Esophagus squamous epithelium (tissue), 5 donors: Measurements from ENCODE around the gene ANKMY2. TPM values are rescaled to one million over a fixed set of nuclear protein-coding genes. Genes with fewer than 3 reads are reported as not detected.

Experiments used
- DNase-seq: peaks from one replicate; lab custom pipeline; 2025; lab: John Stamatoyannopoulos, UW
- H3K27ac ChIP-seq, 4 donors: fragments of 200-600 bp; sonication (generic); one replicate each; pipeline ENCODE4 v1.5.1; 2016 to 2019; ENCODE audit warnings: mild to moderate bottlenecking in 1 of 4
- H3K27me3 ChIP-seq, 4 donors: fragments of 200-600 bp; sonication (generic); 1 replicate in 3 of 4; 2 replicates in 1 of 4; pipeline versions ENCODE4 v1.5.1 to v1.6.0; 2017 to 2021; ENCODE audit warnings: antibody characterized with exemption in 1 of 4
- H3K36me3 ChIP-seq, 3 donors: fragments of 200-600 bp; sonication (generic); one replicate each; pipeline ENCODE4 v1.5.1; 2016 to 2019
- H3K4me1 ChIP-seq, 3 donors: fragments of 200-600 bp; sonication (generic); one replicate each; pipeline ENCODE4 v1.5.1; 2017 to 2019
- H3K4me3 ChIP-seq, 4 donors: fragments of 200-600 bp; sonication (generic); 1 replicate in 3 of 4; 2 replicates in 1 of 4; pipeline ENCODE4 v1.5.1; 2016 to 2019; ENCODE audit warnings: mild to moderate bottlenecking in 2 of 4, moderate library complexity in 1 of 4
- H3K9me3 ChIP-seq, 3 donors: fragments of 200-600 bp; sonication (generic); one replicate each; pipeline ENCODE4 v1.5.1; 2016 to 2019
- POLR2A ChIP-seq, 4 donors: fragments of 450-650 bp; IDR thresholded peaks; one replicate each; pipeline ENCODE4 v1.6.1; 2017; ENCODE audit warnings: antibody characterized with exemption in 4 of 4, mild to moderate bottlenecking in 4 of 4, moderate library complexity in 3 of 4
- WGBS, 2 donors: methylation state at CpG; one replicate each; pipeline ENCODE4 v1.1.5; 2018; 5-methylcytosine and 5-hydroxymethylcytosine counted together
- intact Hi-C: fragments of 100-400 bp; cut with DNase I; formaldehyde crosslinking; loops from one replicate; pipeline ENCODE4 v1.15.0; 2022
- total RNA-seq, 4 donors: library from RNA; depleted of rRNA; stranded (reverse); fragments of >200 nt; gene quantifications; one replicate each; pipeline ENCODE4 v1.1.0, GENCODE V29; 2016
- TF ChIP-seq, protein P1 (sequence below), 6 experiments: fragments of 450-650 bp in 4 of 6; fragments of 200-600 bp in 2 of 6; sonication (generic) in 2 of 6; IDR thresholded peaks; one replicate each; pipeline ENCODE4 v1.5.1; 2016 to 2019; ENCODE audit warnings: antibody characterized with exemption in 6 of 6, mild to moderate bottlenecking in 4 of 6, moderate library complexity in 4 of 6
- donor health status: DM: yes; HTN: yes; CAD: no.

The ANKMY2 gene
- total RNA-seq, 4 donors from 2014 or later: 3.8 to 13.4 (median 7.0) TPM

DNA sequence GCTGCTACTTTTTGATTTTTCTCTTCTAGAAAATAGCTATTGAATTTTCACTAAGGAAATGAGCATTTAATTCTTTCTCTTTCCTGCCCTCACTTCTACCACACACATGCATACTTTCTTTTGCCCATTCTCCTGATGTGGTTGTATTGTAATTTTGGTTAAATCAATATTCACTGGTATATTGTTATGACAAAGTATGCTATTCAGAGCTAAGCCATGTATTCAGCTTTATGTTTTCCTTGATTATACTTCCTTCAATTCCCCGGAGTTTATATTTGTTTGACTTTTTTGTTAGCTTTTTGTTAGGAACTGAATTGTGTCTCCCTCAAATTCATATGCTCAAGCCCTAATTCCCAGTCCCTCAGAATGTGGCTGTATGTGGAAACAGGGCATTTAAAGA lies 94.9 kb downstream of the ANKMY2 start:
- DNase-seq: no peak
- H3K4me1 ChIP-seq: no peaks in the 10 kb centered on the region
- H3K9me3 ChIP-seq: no peaks in the 10 kb centered on the region
- no peaks in the 10 kb centered on the region for H3K27me3 ChIP-seq
- no peak overlapping the region for H3K27ac ChIP-seq
- 35% methylated on average over 1 of the region's 1 CpG for WGBS, 2 donors
- no peaks in the 10 kb centered on the region for H3K36me3 ChIP-seq
- intact Hi-C loops: no loop called here
- TF ChIP-seq, protein P1, sequence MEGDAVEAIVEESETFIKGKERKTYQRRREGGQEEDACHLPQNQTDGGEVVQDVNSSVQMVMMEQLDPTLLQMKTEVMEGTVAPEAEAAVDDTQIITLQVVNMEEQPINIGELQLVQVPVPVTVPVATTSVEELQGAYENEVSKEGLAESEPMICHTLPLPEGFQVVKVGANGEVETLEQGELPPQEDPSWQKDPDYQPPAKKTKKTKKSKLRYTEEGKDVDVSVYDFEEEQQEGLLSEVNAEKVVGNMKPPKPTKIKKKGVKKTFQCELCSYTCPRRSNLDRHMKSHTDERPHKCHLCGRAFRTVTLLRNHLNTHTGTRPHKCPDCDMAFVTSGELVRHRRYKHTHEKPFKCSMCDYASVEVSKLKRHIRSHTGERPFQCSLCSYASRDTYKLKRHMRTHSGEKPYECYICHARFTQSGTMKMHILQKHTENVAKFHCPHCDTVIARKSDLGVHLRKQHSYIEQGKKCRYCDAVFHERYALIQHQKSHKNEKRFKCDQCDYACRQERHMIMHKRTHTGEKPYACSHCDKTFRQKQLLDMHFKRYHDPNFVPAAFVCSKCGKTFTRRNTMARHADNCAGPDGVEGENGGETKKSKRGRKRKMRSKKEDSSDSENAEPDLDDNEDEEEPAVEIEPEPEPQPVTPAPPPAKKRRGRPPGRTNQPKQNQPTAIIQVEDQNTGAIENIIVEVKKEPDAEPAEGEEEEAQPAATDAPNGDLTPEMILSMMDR (IDR thresholded peaks at IDR 0.05): no peak
- TF ChIP-seq POLR2A (IDR thresholded peaks at IDR 0.05): no peak
- no peak overlapping the region for H3K4me3 ChIP-seq

Other genes starting within 250 kb of the ANKMY2 start
- gene CRPPA, start 224.2 kb downstream of the ANKMY2 start, total RNA-seq: 1 to 10 TPM in 2 of 4 donors, under 1 TPM in 2; 0.26 to 1.9 (median 0.85) TPM
- gene SOSTDC1, start 180.0 kb downstream of the ANKMY2 start, total RNA-seq: 1 to 10 TPM in 3 of 4 donors, under 1 TPM in 1; 0.70 to 2.8 (median 2.6) TPM
- not detected for gene LRRC72, start 118.9 kb downstream of the ANKMY2 start, total RNA-seq
- gene BZW2, start 427 bp upstream of the ANKMY2 start, total RNA-seq: 10 to 100 TPM; 38.2 to 79.5 (median 69.6) TPM
- 10 to 100 TPM in 3 of 4 donors, 1 to 10 TPM in 1; 9.5 to 16.7 (median 12.1) TPM for gene TSPAN13, start 108.0 kb upstream of the ANKMY2 start, total RNA-seq
- gene AGR2, start 159.2 kb upstream of the ANKMY2 start, total RNA-seq: 10 to 100 TPM in 1 of 4 donors, 1 to 10 TPM in 3; 1.6 to 12.4 (median 3.9) TPM
- gene AGR3, start 236.2 kb upstream of the ANKMY2 start, total RNA-seq: 1 to 10 TPM in 1 of 4 donors, not detected in 3; 3.4 TPM